Measurements from ENCODE around the gene SMCO4.

- no peak for TF ChIP-seq CTCF (conservative IDR thresholded peaks at IDR 0.05; ENCODE audit: low read length)
- TF ChIP-seq EZH2phosphoT487 (IDR thresholded peaks at IDR 0.05; ENCODE audit: borderline replicate concordance): no peak
Observed at GRCh38 chr11:93517041-93517440, 26.1 kb downstream of the SMCO4 start.

Data from Loucy (cell line).